ENCODE data around the gene LDLRAD4. TPM values are rescaled to one million over a fixed set of nuclear protein-coding genes. Genes with fewer than 3 reads are reported as not detected.

The LDLRAD4 gene
- total RNA-seq, 1 experiment from 2014 or later = 1.7 TPM

GRCh38 chr18:13366131-13366530 is 147.6 kb downstream of the LDLRAD4 start:
- CTCF ChIA-PET = no interaction called here
- Histone ChIP-seq H3K4me2 (no peak overlapping the region), H3K79me2 (ENCODE audit: low read depth) (no peaks in the 10 kb centered on the region), H3K36me3 (ENCODE audit: low read depth) (no peaks in the 10 kb centered on the region), H2AFZ (no peak overlapping the region), H3K4me1 (replicated peaks; ENCODE audit: insufficient read depth) (no peaks in the 10 kb centered on the region), H3K9me3 (ENCODE audit: insufficient read depth, low read depth) (no peaks in the 10 kb centered on the region), H3K4me3 (no peak overlapping the region), H3K9me2 (ENCODE audit: insufficient read depth) (no peaks in the 10 kb centered on the region), H3K27me3 (ENCODE audit: insufficient read depth, low read depth) (peaks cover 94% of the 10 kb centered on the region), H3K27ac (no peak overlapping the region), H3F3A (ENCODE audit: insufficient read depth, low read depth) (no peaks in the 10 kb centered on the region), H4K20me1 (ENCODE audit: insufficient read depth) (peaks cover 4% of the 10 kb centered on the region; the same call in 1 of the 2 replicates)
- no peak for DNase-seq
- intact Hi-C loops (cut with micrococcal nuclease; ENCODE audit: unreplicated experiment) = no loop called here
- BruUV-seq (replicated peaks) = no TSS peak
- POLR2A ChIA-PET (ENCODE audit: unreplicated experiment) = no interaction called here
- TF ChIP-seq CTCF (conservative IDR thresholded peaks at IDR 0.05) (no peak), EZH2 (IDR thresholded peaks at IDR 0.05; ENCODE audit: low read depth) (no peak)

DNA sequence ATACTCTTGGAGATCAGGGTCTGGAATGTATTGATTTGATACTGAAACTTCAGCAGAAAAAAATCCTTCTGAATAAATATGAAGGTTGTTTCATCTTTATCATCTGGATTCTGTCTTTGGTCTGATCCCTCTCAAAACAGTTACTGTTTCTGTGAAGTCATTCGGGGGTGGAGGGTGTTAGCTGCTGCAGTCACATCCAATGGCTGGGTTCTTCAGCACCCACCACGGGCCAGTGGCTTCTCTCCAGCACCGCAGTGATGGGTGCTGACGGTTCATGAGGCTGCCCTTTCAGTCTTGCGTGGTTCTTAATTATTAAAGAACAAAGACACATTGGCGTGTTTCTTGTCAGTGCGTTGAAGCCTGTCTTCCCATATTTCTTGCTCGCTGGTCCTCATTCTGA is 148.0 kb downstream of the LDLRAD4 start:
- H3K4me2 ChIP-seq = no peak overlapping the region
- H3K9me3 ChIP-seq (ENCODE audit: insufficient read depth, low read depth) = no peaks in the 10 kb centered on the region
- peaks cover 93% of the 10 kb centered on the region for H3K27me3 ChIP-seq (ENCODE audit: insufficient read depth, low read depth)
- BruUV-seq (replicated peaks) = no TSS peak
- no peak for DNase-seq
- peaks cover 4% of the 10 kb centered on the region; the same call in 1 of the 2 replicates for H4K20me1 ChIP-seq (ENCODE audit: insufficient read depth)
- no peak overlapping the region for H3K4me3 ChIP-seq
- H2AFZ ChIP-seq = no peak overlapping the region
- ChIA-PET POLR2A (ENCODE audit: unreplicated experiment) (no interaction called here), CTCF (no interaction called here)
- no peaks in the 10 kb centered on the region for H3F3A ChIP-seq (ENCODE audit: insufficient read depth, low read depth)
- H3K79me2 ChIP-seq (ENCODE audit: low read depth) = no peaks in the 10 kb centered on the region
- no peak overlapping the region for H3K27ac ChIP-seq
- intact Hi-C loops (cut with micrococcal nuclease; ENCODE audit: unreplicated experiment) = no loop called here
- H3K36me3 ChIP-seq (ENCODE audit: low read depth) = no peaks in the 10 kb centered on the region
- H3K9me2 ChIP-seq (ENCODE audit: insufficient read depth) = no peaks in the 10 kb centered on the region
- H3K4me1 ChIP-seq (replicated peaks; ENCODE audit: insufficient read depth) = no peaks in the 10 kb centered on the region
- TF ChIP-seq EZH2 (IDR thresholded peaks at IDR 0.05; ENCODE audit: low read depth) = no peak
- no peak for TF ChIP-seq CTCF (conservative IDR thresholded peaks at IDR 0.05)

DNA sequence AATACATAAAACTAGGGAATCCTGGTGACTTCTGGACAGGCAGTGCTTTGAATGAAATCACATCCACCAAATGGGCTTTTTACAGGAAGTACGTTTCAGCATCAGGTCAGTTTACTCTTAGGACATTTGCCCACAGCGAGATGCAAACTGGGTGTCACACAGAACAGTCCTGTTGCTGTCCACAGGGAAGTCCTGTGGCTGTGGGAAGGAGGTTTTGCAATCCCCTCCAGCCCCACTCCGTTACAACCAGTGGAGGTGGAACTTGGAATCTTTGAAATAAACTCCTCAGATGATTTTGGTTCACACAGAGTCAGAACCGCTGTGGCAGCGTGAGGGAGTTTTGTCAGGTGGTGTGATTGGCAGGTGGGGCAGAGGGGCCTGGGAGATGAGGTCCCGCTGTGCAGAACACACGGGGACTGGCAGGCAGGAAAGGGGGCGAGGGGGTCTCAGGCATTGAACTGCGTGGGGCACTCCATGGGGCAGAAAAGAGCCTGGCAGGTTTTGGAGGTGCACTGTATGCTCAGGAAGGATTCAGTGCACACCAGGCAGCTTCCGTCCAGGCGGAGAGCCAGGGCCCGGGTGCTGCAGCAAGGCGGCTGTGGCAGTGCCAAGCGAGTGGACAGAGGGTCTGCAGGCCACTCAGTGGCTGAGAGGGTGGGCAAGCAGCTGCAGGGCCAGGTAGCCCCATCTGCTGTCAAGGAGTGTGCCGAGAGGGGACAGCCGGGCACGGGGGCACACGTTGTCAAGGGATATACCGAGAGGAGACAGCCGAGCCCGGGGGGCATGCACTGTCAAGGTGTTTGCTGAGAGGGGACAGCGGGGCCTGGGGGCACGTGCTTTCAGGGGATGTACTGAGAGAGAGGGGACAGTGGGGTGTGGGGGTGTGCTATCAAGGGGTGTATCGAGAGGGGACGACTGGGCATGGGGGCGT is 148.7 kb downstream of the LDLRAD4 start:
- Histone ChIP-seq H3K79me2 (ENCODE audit: low read depth) (no peaks in the 10 kb centered on the region), H3F3A (ENCODE audit: insufficient read depth, low read depth) (no peaks in the 10 kb centered on the region), H4K20me1 (ENCODE audit: insufficient read depth) (peaks cover 3% of the 10 kb centered on the region; the same call in 1 of the 2 replicates), H3K4me2 (no peak overlapping the region), H3K9me3 (ENCODE audit: insufficient read depth, low read depth) (no peaks in the 10 kb centered on the region), H3K4me1 (replicated peaks; ENCODE audit: insufficient read depth) (no peaks in the 10 kb centered on the region), H2AFZ (no peak overlapping the region), H3K27me3 (ENCODE audit: insufficient read depth, low read depth) (peaks cover 93% of the 10 kb centered on the region), H3K4me3 (no peak overlapping the region), H3K36me3 (ENCODE audit: low read depth) (no peaks in the 10 kb centered on the region), H3K27ac (no peak overlapping the region), H3K9me2 (ENCODE audit: insufficient read depth) (no peaks in the 10 kb centered on the region)
- DNase-seq = no peak
- intact Hi-C loops (cut with micrococcal nuclease; ENCODE audit: unreplicated experiment) = no loop called here
- no TSS peak for BruUV-seq (replicated peaks)
- TF ChIP-seq CTCF (conservative IDR thresholded peaks at IDR 0.05) (no peak), EZH2 (IDR thresholded peaks at IDR 0.05; ENCODE audit: low read depth) (no peak)
- ChIA-PET POLR2A (ENCODE audit: unreplicated experiment) (no interaction called here), CTCF (no interaction called here)

Data from PC-9 (cell line).